Neural cell (in vitro differentiated cells): ENCODE results near the gene PTCD1. TPM values are rescaled to one million over a fixed set of nuclear protein-coding genes. Genes with fewer than 3 reads are reported as not detected.

Source experiments
- H2AFZ ChIP-seq: fragments of 200-600, 300-800 bp; sonication (generic), shearing (Covaris generic); 2 replicates; pipeline ENCODE4 v1.6.0; 2014; ENCODE audit warnings: low read depth, mild to moderate bottlenecking, antibody characterized with exemption, low read length, moderate library complexity
- H3F3A ChIP-seq: fragments of 200-600 bp; shearing (Covaris generic); 2 replicates; pipeline ENCODE4 v1.6.1; 2016; ENCODE audit warnings: mild to moderate bottlenecking, moderate library complexity, mixed read lengths, antibody characterized with exemption, low read length; ENCODE audit not compliant: insufficient read depth, poor library complexity, severe bottlenecking
- H3K27ac ChIP-seq: fragments of 200-600, 300-800 bp; sonication (generic), shearing (Covaris generic); 2 replicates; pipeline ENCODE4 v1.5.1; 2014; ENCODE audit warnings: mild to moderate bottlenecking, low read length, moderate library complexity
- H3K27me3 ChIP-seq: fragments of 300-800, 200-600 bp; sonication (generic), shearing (Covaris generic); 2 replicates; pipeline ENCODE4 v1.6.0; 2014; ENCODE audit warnings: mild to moderate bottlenecking, low read depth, low read length, moderate library complexity; ENCODE audit not compliant: insufficient read depth
- H3K36me3 ChIP-seq: fragments of 300-800, 200-600 bp; sonication (generic), shearing (Covaris generic); 2 replicates; pipeline ENCODE4 v1.5.1; 2014; ENCODE audit warnings: mild to moderate bottlenecking, antibody characterized with exemption, low read length, moderate library complexity; ENCODE audit not compliant: insufficient read depth
- H3K4me2 ChIP-seq: fragments of 300-800, 200-600 bp; sonication (generic), shearing (Covaris generic); 2 replicates; pipeline ENCODE4 v1.6.0; 2014; ENCODE audit warnings: mild to moderate bottlenecking, low read length
- H3K4me3 ChIP-seq: fragments of 300-800, 200-600 bp; sonication (generic), shearing (Covaris generic); 2 replicates; pipeline ENCODE4 v1.5.1; 2014; ENCODE audit warnings: mild to moderate bottlenecking, low read length, moderate library complexity
- H3K79me2 ChIP-seq: fragments of 200-600 bp; shearing (Covaris generic); replicated peaks from 2 replicates; pipeline ENCODE4 v1.6.0; 2014; ENCODE audit warnings: mild to moderate bottlenecking, low read length, moderate library complexity; ENCODE audit not compliant: insufficient read depth
- H3K9ac ChIP-seq: fragments of 300-800, 200-600 bp; sonication (generic), shearing (Covaris generic); 2 replicates; pipeline ENCODE4 v1.6.1; 2016; ENCODE audit warnings: mild to moderate bottlenecking, low read length, mixed read lengths
- H3K9me2 ChIP-seq: fragments of 200-600 bp; shearing (Covaris generic); 2 replicates; pipeline ENCODE4 v1.6.1; 2016; ENCODE audit warnings: mild to moderate bottlenecking, low read length, mixed read lengths; ENCODE audit not compliant: insufficient read depth
- H3K9me3 ChIP-seq: fragments of 200-600, 300-800 bp; sonication (generic), shearing (Covaris generic); 2 replicates; pipeline ENCODE4 v1.6.1; 2016; ENCODE audit warnings: mild to moderate bottlenecking, mixed run types, low read length, moderate library complexity, mixed read lengths
- H4K20me1 ChIP-seq: fragments of 200-600 bp; shearing (Covaris generic); 2 replicates; pipeline ENCODE4 v1.6.1; 2016; ENCODE audit warnings: mild to moderate bottlenecking, mixed run types; ENCODE audit not compliant: insufficient read depth
- EP300 ChIP-seq: fragments of 450-650 bp; conservative IDR thresholded peaks from 2 replicates; pipeline ENCODE4 v1.6.1; 2014; ENCODE audit warnings: antibody characterized with exemption, mild to moderate bottlenecking, moderate library complexity; ENCODE audit not compliant: poor library complexity, severe bottlenecking
- EZH2 ChIP-seq: fragments of 200-600, 300-800 bp; shearing (Covaris generic), sonication (generic); IDR thresholded peaks from 2 replicates; pipeline ENCODE4 v1.6.1; 2014; ENCODE audit warnings: antibody characterized with exemption, low read length, borderline replicate concordance, mild to moderate bottlenecking; ENCODE audit not compliant: insufficient read depth, poor library complexity, severe bottlenecking
- MXI1 ChIP-seq: fragments of 450-650 bp; conservative IDR thresholded peaks from 2 replicates; pipeline ENCODE4 v1.6.1; 2014; ENCODE audit warnings: antibody characterized with exemption, mild to moderate bottlenecking; ENCODE audit not compliant: poor library complexity, severe bottlenecking
- RAD21 ChIP-seq: fragments of 450-650 bp; conservative IDR thresholded peaks from 2 replicates; pipeline ENCODE4 v1.6.1; 2014; ENCODE audit warnings: antibody characterized with exemption, mild to moderate bottlenecking, moderate library complexity
- SMC3 ChIP-seq: fragments of 450-650 bp; conservative IDR thresholded peaks from 2 replicates; pipeline ENCODE4 v1.6.1; 2014; ENCODE audit warnings: antibody characterized with exemption, mild to moderate bottlenecking, moderate library complexity; ENCODE audit not compliant: poor library complexity
- TAF1 ChIP-seq: IDR thresholded peaks from 2 replicates; pipeline ENCODE4 v1.6.1; 2012; ENCODE audit warnings: low read depth
- polyA plus RNA-seq: library from polyadenylated mRNA; depleted of rRNA; stranded (reverse); fragments of >200 nt; gene quantifications from 2 replicates; pipeline ENCODE4 v1.2.3, GENCODE V29; 2014
- TF ChIP-seq, protein P1 (sequence below): IDR thresholded peaks from 2 replicates; pipeline ENCODE4 v1.6.1; 2012; ENCODE audit warnings: borderline replicate concordance
- TF ChIP-seq, protein P2 (sequence below): fragments of 450-650 bp; IDR thresholded peaks from 2 replicates; pipeline ENCODE4 v1.5.1; 2014; ENCODE audit warnings: antibody characterized with exemption, mild to moderate bottlenecking, moderate library complexity; ENCODE audit not compliant: poor library complexity, severe bottlenecking

Gene PTCD1
- polyA plus RNA-seq, 1 donor from 2014 or later, result 4.0 TPM

DNA sequence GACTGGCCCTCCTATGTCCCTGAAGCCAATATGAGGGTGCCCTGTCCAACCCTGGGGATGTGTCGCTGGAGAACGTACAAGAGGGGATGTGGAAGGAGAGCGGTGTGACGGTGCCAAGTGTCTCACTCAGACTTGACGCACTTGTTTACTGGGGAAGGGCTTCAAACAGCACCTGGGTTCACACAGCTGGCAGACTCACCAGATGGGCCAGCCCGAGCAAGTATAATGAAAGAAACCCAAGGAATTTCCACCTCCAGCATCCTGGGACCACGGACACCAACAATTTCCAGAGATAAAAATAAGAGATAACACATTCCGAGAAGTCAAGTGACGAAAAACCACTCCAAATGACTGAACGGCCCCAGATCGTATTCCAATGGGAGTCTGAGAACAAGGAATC lies 22.1 kb upstream of the PTCD1 start:
- H3K79me2 ChIP-seq, result peaks cover 43% of the 10 kb centered on the region
- no peaks in the 10 kb centered on the region for H4K20me1 ChIP-seq
- H3F3A ChIP-seq, result no peaks in the 10 kb centered on the region
- H2AFZ ChIP-seq, result no peak overlapping the region
- TF ChIP-seq, protein P1, sequence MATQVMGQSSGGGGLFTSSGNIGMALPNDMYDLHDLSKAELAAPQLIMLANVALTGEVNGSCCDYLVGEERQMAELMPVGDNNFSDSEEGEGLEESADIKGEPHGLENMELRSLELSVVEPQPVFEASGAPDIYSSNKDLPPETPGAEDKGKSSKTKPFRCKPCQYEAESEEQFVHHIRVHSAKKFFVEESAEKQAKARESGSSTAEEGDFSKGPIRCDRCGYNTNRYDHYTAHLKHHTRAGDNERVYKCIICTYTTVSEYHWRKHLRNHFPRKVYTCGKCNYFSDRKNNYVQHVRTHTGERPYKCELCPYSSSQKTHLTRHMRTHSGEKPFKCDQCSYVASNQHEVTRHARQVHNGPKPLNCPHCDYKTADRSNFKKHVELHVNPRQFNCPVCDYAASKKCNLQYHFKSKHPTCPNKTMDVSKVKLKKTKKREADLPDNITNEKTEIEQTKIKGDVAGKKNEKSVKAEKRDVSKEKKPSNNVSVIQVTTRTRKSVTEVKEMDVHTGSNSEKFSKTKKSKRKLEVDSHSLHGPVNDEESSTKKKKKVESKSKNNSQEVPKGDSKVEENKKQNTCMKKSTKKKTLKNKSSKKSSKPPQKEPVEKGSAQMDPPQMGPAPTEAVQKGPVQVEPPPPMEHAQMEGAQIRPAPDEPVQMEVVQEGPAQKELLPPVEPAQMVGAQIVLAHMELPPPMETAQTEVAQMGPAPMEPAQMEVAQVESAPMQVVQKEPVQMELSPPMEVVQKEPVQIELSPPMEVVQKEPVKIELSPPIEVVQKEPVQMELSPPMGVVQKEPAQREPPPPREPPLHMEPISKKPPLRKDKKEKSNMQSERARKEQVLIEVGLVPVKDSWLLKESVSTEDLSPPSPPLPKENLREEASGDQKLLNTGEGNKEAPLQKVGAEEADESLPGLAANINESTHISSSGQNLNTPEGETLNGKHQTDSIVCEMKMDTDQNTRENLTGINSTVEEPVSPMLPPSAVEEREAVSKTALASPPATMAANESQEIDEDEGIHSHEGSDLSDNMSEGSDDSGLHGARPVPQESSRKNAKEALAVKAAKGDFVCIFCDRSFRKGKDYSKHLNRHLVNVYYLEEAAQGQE, result no peak
- no peak for TF ChIP-seq SMC3
- H3K9me3 ChIP-seq, result no peaks in the 10 kb centered on the region
- H3K9me2 ChIP-seq, result no peaks in the 10 kb centered on the region
- H3K4me2 ChIP-seq, result no peak overlapping the region
- H3K27ac ChIP-seq, result no peak overlapping the region
- no peaks in the 10 kb centered on the region for H3K27me3 ChIP-seq
- no peak overlapping the region for H3K9ac ChIP-seq
- H3K36me3 ChIP-seq, result no peaks in the 10 kb centered on the region
- no peak overlapping the region for H3K4me3 ChIP-seq

DNA sequence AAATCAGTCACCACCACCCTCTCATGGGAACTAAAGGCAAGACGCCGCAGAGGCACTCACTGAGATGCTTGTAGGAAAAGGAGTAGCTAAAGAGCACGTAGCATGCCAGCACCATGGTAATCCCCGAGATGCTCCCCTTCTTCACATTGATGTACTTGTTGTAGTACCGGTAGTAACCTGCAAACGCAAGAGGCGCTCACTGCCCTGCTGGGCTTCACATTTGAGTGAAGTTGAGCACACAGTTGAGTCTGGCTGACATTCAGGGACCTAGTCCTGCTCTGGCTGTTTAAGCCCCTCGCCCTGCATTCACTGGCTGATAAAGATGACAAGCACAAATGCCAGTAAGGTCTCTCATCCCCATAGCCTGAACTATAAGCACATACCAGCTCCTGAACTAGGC lies 20.5 kb upstream of the PTCD1 start:
- H3K9me2 ChIP-seq, result no peaks in the 10 kb centered on the region
- no peak overlapping the region for H3K9ac ChIP-seq
- H3K4me3 ChIP-seq, result no peak overlapping the region
- no peaks in the 10 kb centered on the region for H3K27me3 ChIP-seq
- no peak overlapping the region for H2AFZ ChIP-seq
- no peaks in the 10 kb centered on the region for H3F3A ChIP-seq
- no peaks in the 10 kb centered on the region for H4K20me1 ChIP-seq
- no peak overlapping the region for H3K4me2 ChIP-seq
- no peaks in the 10 kb centered on the region for H3K9me3 ChIP-seq
- no peaks in the 10 kb centered on the region for H3K36me3 ChIP-seq
- TF ChIP-seq EZH2, result no peak
- TF ChIP-seq MXI1, result no peak
- TF ChIP-seq, protein P2, sequence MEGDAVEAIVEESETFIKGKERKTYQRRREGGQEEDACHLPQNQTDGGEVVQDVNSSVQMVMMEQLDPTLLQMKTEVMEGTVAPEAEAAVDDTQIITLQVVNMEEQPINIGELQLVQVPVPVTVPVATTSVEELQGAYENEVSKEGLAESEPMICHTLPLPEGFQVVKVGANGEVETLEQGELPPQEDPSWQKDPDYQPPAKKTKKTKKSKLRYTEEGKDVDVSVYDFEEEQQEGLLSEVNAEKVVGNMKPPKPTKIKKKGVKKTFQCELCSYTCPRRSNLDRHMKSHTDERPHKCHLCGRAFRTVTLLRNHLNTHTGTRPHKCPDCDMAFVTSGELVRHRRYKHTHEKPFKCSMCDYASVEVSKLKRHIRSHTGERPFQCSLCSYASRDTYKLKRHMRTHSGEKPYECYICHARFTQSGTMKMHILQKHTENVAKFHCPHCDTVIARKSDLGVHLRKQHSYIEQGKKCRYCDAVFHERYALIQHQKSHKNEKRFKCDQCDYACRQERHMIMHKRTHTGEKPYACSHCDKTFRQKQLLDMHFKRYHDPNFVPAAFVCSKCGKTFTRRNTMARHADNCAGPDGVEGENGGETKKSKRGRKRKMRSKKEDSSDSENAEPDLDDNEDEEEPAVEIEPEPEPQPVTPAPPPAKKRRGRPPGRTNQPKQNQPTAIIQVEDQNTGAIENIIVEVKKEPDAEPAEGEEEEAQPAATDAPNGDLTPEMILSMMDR, result peak; percentile 37
- H3K79me2 ChIP-seq, result peaks cover 28% of the 10 kb centered on the region
- H3K27ac ChIP-seq, result no peak overlapping the region

DNA sequence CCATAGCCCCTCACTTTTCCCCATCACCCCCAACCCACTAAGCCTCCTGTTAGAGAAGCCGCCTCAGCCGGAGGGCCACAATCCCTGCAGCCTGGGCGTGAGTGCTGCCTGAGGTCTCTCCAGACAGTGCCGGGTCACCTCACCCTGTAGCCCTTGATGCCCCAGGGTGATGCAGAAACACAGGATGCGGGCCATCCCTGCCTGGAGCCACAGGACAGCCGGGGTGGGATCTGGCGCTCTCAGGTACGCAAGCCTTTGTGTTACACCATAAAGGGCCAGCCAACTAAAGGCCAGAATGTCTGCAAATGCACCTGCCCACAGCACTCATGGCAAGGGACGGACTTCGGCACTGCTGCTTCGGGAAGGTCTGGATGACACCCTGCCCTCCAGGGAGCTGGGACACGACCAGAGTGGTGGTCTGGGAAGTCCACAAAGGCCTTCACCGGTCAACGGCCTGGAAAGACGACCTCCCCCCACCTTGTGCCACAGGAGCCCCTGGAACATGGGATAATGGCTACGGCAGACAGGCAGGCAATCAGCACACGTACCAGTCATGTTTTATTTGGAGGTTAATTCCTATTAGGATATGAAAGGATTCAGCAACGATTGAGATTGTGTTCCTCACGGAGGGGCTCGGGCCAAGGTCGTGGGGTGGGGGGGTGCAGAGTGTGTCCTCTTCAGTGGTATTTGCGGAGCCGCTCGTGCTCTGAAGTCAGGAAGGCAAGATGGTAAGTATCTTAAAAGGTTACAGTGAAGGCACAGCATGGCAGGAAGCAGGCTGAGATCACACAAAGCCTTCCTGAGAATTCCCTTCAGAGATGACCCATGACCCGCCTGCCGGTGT lies 19.3 kb upstream of the PTCD1 start:
- Histone ChIP-seq H4K20me1 (no peaks in the 10 kb centered on the region), H2AFZ (no peak overlapping the region), H3K27ac (no peak overlapping the region), H3K27me3 (no peaks in the 10 kb centered on the region), H3K79me2 (peaks cover 16% of the 10 kb centered on the region), H3K9me2 (no peaks in the 10 kb centered on the region), H3F3A (no peaks in the 10 kb centered on the region), H3K4me2 (no peak overlapping the region), H3K9ac (no peak overlapping the region), H3K36me3 (no peaks in the 10 kb centered on the region), H3K4me3 (no peak overlapping the region), H3K9me3 (no peaks in the 10 kb centered on the region)
- TF ChIP-seq MXI1 (no peak), EZH2 (no peak), EP300 (no peak), SMC3 (no peak), RAD21 (no peak), TAF1 (no peak)
- TF ChIP-seq, protein P2, result no peak
- TF ChIP-seq, protein P1, result no peak
